Caki2 (cell line): ENCODE results near the gene PIGZ. TPM values are rescaled to one million over a fixed set of nuclear protein-coding genes. Genes with fewer than 3 reads are reported as not detected.

Source experiments
- DNase-seq: peaks from one replicate; pipeline ENCODE4 v3.0.0-alpha.2; 2015; ENCODE audit warnings: low read depth
- in situ Hi-C: cut with HindIII; loops from 2 replicates; pipeline ENCODE4 v1.10.0; 2016; ENCODE audit warnings: low sequenced_read_pairs, low pct_unique_long_range_greater_than_20kb, mixed read lengths
- total RNA-seq: library from RNA; depleted of rRNA; stranded (reverse); fragments of >200 nt; shearing (Covaris generic); gene quantifications from 2 replicates; pipeline ENCODE4 v1.2.3, GENCODE V29; 2014; ENCODE audit warnings: low replicate concordance

The PIGZ gene
- total RNA-seq, 1 experiment from 2014 or later: 0.10 TPM

DNA sequence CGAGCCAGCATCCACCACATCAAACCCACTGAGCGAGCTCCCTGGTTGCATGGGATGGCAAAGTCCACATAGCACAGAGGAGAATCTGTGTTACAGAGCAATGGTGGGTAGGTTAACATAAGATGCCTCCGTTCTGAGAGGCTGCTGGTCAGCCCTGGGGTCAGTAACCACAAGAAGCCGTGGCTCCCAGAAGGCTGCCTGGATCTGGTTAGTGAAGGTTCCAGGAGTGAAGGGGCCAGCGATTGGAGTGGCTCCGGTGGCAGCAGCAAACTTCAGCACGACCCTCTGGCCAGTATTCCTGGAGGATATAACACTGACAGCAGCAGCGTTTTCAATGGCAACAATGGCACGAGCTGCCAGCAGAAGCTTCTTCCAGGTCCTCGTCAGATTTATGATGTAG lies 18.4 kb upstream of the PIGZ start:
- no peak for DNase-seq
- in situ Hi-C loops: no loop called here

DNA sequence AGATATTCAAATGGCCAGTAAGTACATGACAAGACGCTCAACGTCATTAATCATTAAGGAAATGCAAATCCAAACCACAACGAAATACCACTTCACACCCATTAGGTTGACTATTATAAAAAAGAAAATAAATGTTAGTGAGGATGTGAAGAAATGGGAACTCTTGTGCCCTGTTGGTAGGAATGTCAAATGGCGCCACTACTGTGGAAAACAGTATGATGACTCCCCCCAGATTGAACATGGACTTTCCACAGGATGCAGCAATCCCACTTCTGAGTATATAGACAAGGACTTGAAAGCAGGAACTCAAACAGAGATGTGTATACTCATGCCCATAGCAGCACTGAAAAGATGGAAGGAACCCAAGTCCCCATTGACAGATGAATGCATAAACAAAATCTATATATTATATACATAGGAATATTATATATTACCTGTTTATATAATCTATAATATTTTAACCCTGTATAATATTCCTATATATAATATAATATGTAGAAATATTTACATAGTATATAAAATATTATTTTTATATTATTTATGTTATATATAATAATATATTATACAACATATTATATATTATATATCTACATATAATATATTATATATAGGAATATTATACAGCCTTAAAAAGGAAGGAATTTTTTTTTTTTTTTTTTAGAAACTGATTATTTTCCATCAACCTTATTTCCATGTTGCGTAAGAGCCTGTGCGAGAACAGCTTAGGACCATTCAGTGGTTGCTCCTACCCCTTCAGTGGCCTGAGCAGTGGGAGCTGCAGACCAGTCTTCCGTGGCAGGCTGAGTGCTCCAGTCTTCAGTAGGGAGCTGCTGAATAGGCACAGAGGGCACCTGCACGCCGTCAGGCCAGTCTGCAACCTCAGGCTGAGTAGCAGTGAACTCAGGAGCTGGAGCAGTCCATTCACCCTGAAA lies 17.6 kb upstream of the PIGZ start:
- in situ Hi-C loops: no loop called here
- DNase-seq: no peak

- DNase-seq: no peak
- in situ Hi-C loops: no loop called here
Observed at GRCh38 chr3:196985298-196985697, 16.7 kb upstream of the PIGZ start.

DNA sequence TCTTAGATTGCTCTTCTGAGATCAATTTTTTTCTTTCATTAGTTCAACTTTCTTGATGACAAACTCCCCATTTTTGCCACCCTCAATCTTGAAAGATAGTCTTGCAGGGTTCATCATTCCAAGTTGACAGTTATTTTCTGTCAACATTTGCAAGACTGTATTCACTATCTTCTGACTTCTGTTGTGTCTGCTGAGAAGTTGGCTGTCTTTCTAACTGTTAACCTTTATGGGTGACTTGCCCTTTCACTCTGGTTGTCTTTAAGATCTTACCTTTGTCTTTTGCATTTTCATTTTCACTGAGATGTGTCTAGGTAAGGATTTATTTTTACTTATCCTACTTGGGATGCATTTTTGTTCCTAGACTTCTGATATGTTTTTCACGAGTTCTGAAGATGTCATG lies 14.6 kb upstream of the PIGZ start:
- in situ Hi-C loops: no loop called here
- no peak for DNase-seq

DNA sequence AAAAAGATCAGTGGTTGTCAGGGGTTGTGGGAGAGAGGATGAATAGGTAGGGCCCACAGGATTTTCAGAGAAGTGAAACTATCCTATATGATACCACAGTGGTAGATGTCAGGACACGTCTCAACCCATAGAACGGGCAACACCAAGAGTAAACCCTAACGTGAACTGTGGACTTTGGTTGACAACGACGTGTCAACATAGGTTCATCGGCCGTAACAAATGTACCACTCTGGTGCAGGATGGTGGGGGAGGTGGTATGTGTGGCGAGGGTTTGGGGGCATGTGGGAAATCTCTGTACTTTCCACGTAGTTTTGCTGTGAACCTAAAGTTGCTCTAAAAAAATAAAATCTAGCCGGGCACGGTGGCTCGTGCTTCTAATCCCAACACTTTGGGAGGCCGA lies 13.0 kb upstream of the PIGZ start:
- no peak for DNase-seq
- in situ Hi-C loops: no loop called here

DNA sequence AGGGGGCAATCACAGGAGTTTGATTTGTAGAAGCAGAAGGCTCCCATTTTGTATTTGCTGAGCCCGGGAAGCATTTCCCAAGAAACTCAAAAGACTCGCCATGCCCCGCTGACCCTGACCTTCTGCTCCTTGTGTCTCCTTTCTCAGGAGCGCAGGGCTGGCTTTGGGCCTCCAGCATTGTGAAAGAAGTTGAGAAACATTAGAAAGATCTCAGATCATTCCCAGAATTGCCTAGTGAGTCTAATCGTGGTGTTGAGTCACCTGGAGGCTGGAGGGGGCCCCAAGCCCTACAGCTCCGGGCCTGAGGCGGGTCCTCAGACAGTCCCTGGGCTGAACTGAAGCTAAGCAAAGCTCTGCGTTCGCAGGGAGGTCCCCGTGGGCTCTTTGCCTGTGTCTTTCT lies 10.9 kb upstream of the PIGZ start:
- no peak for DNase-seq
- in situ Hi-C loops: no loop called here

DNA sequence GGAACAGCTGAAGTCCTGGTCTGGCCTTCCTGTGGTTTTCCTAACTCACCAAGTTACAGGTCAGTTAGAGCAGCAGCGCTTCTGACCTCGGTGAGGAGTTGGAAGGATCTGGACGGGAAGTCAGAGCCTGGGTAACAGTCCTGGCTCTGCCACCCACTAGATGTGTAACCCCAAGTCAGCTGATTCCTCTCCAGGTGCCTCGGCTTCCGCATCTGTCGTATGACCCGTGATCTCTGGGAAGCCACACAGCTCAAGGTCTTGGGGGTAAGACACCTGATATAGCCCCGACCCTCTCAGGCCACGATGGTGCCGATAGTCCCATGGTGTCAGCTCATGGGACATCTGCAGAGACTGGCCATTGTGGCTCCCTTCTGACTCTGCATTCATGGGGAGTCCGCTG lies 8.3 kb upstream of the PIGZ start:
- in situ Hi-C loops: no loop called here

GRCh38 chr3:196975349-196975748 lies 6.7 kb upstream of the PIGZ start:
- no peak for DNase-seq
- in situ Hi-C loops: no loop called here

More for the DNA sequence above, 8.3 kb upstream of the PIGZ start:
- DNase-seq: no peak

DNA sequence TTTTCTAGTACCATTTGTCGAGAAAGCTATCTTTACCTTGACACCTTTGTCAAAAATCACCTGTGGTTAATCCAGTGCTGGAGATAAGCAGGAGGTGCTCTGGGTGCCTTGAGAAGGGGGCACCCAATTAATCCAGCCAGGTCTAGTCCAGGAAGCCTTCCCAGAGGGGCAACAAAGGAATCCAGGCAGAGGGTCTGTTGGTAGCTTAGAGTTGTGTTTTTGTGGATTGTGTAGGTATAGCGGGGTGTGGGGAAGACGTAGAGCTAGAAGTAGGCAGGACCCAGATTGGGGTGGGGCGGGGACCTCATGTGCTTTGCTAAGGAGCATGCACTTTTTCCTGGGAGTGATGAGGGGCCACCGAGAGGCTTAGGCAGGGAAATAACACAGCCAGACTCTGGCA lies 6.0 kb upstream of the PIGZ start:
- no peak for DNase-seq
- in situ Hi-C loops: no loop called here

DNA sequence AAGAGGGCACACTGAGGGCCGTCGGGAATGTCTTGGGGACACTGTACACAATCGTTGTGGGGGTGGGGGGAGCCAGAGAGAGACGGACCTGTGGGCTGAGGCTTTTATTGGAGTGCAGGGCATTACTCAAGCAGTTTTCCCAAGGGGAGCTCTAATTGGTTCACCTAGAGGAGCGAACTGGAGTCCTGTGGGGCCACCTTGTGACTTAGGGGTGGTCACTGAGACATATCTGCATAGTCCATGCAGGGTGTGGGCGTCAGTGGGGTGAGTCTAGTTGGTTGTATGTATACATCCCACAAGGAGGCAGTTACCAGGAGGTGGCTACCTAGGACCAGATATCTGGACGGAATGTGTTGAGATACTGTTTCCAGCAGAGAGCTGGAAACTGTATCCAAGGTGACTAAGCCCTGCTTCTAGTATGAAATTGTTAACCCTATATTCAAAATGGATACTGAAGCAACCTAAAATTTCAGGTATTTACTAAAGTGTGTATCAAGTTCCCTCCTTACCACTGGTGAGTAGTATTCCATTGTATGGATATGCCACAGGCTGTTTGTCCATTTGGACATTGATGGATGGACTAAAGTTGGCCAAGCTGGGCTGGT lies 2.6 kb upstream of the PIGZ start:
- no peak for DNase-seq
- in situ Hi-C loops: no loop called here

- in situ Hi-C loops: no loop called here
- DNase-seq: no peak
Observed at GRCh38 chr3:196970547-196971093, 2.0 kb upstream of the PIGZ start.

DNA sequence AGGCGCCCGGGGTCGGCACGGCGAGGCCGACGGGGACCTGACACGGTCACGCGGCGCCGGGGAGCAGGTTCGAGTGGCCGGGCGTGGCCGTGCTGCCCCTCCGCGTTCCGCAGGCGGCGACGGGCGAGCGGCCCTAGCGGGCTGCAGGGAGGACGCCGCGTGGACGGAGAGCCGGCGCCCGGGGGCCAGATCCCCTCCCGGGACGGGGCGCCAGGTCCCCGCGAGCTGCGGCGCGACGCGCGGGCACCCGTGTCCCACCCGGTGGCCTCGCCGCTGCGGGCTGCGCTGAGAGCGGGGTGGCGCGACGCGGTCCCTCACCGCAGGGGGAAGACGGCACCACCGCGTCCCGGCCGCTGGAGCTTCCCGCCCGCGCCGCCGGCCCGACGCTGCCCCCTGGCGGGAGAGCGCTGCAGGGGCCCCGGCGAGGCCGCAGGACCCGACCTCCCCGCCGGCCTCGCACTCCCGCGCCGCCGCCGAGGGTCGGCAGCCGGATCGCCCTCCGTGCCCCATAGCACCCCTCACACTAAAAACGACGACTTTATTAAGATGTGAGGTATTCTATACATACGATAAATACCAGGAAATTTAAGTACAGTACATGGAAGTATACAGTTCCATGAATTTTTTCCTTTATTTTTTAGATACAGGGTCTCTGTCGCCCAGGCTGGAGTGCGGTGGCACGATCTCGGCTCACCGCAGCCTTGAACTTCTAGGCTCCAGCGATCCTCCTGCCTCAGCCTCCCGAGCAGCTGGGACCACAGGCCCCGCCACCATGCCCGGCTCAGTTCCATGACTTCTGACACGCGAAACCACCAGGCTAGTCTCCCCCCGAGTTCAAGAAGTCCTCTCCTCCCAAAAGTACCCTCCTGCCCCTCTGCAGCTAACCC lies 1.3 kb upstream of the PIGZ start:
- peak; percentile 66 for DNase-seq
- in situ Hi-C loops: no loop called here

- peak; percentile 44 for DNase-seq
- in situ Hi-C loops: no loop called here
Observed at GRCh38 chr3:196969134-196969659, 564 bp upstream of the PIGZ start.

DNA sequence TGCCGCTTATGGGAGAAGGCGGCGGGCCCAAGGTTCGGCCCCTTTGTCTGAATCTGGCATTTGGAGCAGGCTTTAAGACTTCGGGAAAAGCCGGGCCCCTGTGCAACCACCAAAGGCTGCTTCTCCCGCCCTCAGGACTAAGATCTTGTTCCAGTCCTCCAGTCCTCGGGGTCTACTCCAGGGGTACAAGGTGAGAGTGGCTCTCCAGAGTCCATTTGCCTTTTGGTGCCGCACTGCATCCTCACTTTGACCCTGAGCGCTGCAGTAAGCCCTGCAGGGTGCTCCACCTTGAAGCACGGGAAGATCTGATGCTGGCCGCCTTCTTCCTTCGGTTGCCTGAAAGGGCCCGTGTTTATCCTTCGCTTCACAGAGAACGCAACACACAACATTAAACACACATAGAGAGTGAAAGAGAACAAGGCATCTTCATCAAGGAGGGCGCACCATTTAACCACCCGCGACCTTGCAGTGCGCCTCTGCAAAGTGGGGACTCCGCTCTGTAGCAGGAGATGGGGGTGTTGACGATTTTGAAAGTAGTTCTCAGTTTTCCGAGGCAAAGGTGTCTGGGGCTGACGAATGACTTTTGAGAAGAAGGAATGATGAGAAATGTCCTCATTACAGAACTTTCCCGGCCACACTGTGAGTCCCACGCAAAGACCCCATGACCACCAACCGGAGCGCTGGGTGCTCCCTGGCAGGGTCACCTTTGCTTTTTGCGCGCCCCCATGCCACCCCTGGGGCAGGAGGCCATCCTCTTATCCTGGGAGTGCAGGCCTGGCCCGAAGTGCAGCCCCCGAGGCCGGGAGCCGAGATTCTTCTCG lies 1.0 kb downstream of the PIGZ start:
- in situ Hi-C loops: no loop called here
- DNase-seq: no peak

DNA sequence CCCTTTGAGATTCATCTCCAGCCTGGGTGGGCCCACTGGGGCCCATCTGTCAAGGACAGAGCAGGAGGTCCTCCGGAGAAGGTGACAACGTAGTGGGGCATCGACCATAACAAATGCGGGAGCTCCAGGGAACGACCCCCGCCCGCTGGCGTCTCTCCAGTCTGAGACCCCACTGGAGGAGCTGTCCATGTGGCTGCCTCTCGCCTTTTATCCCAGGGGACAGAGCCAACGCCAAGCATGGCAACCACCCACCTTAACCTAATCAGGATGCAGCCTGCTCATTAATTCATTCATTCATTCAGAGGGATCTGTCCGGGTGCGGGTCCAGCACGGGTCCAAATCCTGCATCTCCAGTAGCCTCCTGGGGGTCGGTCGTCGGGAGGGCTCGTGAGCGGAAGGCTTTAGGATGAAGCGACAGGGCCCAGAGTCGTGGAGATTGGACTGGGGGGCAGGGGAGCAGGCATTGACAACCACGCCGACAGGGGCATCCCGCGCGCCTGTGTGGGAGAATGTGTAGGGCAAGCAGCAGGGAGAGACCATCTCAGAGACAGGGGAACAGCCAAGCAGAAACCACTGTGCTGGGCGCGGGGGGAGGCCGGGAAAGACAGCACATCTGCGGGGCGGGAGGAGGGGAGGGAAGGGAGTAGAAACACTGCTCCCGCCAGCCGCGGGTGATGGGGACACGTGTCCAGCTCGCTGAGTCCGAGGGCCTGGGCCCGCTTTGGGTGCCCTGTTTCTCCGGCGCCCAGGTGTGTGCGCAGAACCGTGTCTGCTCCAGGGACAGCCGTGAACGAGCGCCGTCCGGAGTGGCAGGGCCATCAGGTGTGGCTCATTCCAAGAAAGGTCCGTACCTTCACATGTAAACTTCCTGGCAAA lies 1.9 kb downstream of the PIGZ start:
- in situ Hi-C loops: no loop called here
- DNase-seq: no peak

DNA sequence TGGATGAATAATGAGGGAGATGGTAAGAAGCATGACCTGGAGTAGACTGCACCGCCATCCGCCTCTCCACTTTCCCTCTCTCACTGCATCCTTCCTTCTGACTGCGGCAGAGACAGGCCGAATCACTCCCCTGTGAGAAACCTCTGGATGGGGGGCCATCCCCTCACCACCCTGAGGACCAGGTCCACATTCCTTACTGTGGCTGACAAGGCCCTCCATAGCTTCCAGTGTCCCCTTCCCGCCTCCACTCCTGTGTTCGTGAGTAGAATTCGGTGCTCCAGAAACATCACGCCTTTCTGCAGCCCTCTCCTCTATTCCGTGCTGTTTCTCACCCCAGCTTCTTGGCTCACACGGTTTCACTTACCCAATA lies 2.8 kb downstream of the PIGZ start:
- DNase-seq: no peak
- in situ Hi-C loops: no loop called here
